Loucy (cell line): ENCODE measurements around the gene BHLHE23.

Experiments used
- H2AFZ ChIP-seq: fragments of 200-600 bp; sonication (generic); 2 replicates; pipeline ENCODE4 v1.6.0; 2016; ENCODE audit warnings: antibody characterized with exemption, mild to moderate bottlenecking, low read length, moderate library complexity
- H3F3A ChIP-seq: fragments of 200-600 bp; 2 replicates; pipeline ENCODE4 v1.6.0; 2016; ENCODE audit warnings: antibody characterized with exemption, low read depth, mild to moderate bottlenecking
- H3K27me3 ChIP-seq: fragments of 200-600 bp; sonication (generic); 2 replicates; pipeline ENCODE4 v1.6.1; 2014; ENCODE audit warnings: low read length, mild to moderate bottlenecking; ENCODE audit not compliant: insufficient read depth, poor library complexity, severe bottlenecking
- H3K36me3 ChIP-seq: fragments of 200-600 bp; sonication (generic); 2 replicates; pipeline ENCODE4 v1.6.1; 2016; ENCODE audit warnings: low read length; ENCODE audit not compliant: insufficient read depth
- H3K4me1 ChIP-seq: fragments of 200-600 bp; sonication (generic); 2 replicates; pipeline ENCODE4 v1.5.1; 2014; ENCODE audit warnings: low read length, mild to moderate bottlenecking; ENCODE audit not compliant: insufficient read depth, poor library complexity, severe bottlenecking
- H3K4me2 ChIP-seq: fragments of 200-600 bp; sonication (generic); 2 replicates; pipeline ENCODE4 v1.6.0; 2014; ENCODE audit warnings: antibody characterized with exemption, low read length, low read depth, mild to moderate bottlenecking; ENCODE audit not compliant: poor library complexity, severe bottlenecking
- H3K4me3 ChIP-seq: fragments of 200-600 bp; sonication (generic); 2 replicates; pipeline ENCODE4 v1.5.1; 2014; ENCODE audit warnings: low read length, mild to moderate bottlenecking, mixed read lengths; ENCODE audit not compliant: poor library complexity, severe bottlenecking
- H3K79me2 ChIP-seq: fragments of 200-600 bp; sonication (generic); 2 replicates; pipeline ENCODE4 v1.6.1; 2014; ENCODE audit warnings: low read length; ENCODE audit not compliant: insufficient read depth
- H3K9ac ChIP-seq: fragments of 200-600 bp; sonication (generic); 2 replicates; pipeline ENCODE4 v1.6.0; 2014; ENCODE audit warnings: mild to moderate bottlenecking, low read depth, low read length, moderate library complexity; ENCODE audit not compliant: poor library complexity, severe bottlenecking
- H3K9me2 ChIP-seq: fragments of 200-600 bp; sonication (generic); replicated peaks from 2 replicates; pipeline ENCODE4 v1.6.1; 2016; ENCODE audit warnings: low read depth, low read length, mixed read lengths
- H3K9me3 ChIP-seq: fragments of 200-600 bp; sonication (generic); 2 replicates; pipeline ENCODE4 v1.6.1; 2014; ENCODE audit warnings: mild to moderate bottlenecking, antibody characterized with exemption, low read length, low read depth; ENCODE audit not compliant: insufficient read depth
- H4K20me1 ChIP-seq: fragments of 200-600 bp; sonication (generic); 2 replicates; pipeline ENCODE4 v1.6.0; 2014; ENCODE audit warnings: antibody characterized with exemption, low read length, mild to moderate bottlenecking; ENCODE audit not compliant: insufficient read depth, poor library complexity, severe bottlenecking
- EZH2phosphoT487 ChIP-seq: fragments of 200-600 bp; IDR thresholded peaks from 2 replicates; pipeline ENCODE4 v1.6.1; 2018; ENCODE audit warnings: antibody characterized with exemption, mild to moderate bottlenecking, moderate library complexity, borderline replicate concordance
- TF ChIP-seq, protein P1 (sequence below): fragments of 200-600 bp; sonication (generic); conservative IDR thresholded peaks from 2 replicates; pipeline ENCODE4 v1.5.1; 2014; ENCODE audit warnings: mild to moderate bottlenecking, antibody characterized with exemption, low read length

The BHLHE23 gene

DNA sequence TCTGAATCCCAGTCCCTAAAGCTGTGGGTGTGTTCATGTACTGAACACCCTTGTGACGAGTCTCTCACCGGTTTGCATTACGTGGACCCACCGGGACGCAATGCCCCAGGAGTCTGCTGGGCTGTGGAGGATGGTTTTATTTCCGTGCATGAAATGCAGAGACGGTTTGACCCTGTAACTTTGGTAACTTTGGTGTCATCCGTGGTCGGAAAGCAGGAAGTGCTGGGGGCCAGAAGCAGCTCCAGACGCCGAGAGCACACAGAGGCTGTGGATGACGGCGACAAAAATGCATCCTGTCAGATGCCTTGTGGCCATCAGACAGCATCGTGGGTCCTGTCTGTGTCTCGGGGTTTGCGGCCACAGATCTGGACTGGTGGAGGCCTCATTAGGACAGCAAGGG is 7.2 kb downstream of the BHLHE23 start:
- Histone ChIP-seq H3K36me3 (no peaks in the 10 kb centered on the region), H3K9me2 (no peaks in the 10 kb centered on the region), H4K20me1 (peaks cover 6% of the 10 kb centered on the region), H3K4me1 (peaks cover 50% of the 10 kb centered on the region), H3K9me3 (no peaks in the 10 kb centered on the region), H3K4me2 (peak overlapping the region; percentile 69), H3K27me3 (peaks cover 2% of the 10 kb centered on the region), H2AFZ (peak overlapping the region; percentile 38), H3K79me2 (peaks cover 33% of the 10 kb centered on the region), H3K4me3 (peak overlapping the region; percentile 62), H3F3A (peaks cover 10% of the 10 kb centered on the region; the same call in 1 of the 2 replicates), H3K9ac (peak overlapping the region; percentile 57)
- TF ChIP-seq, protein P1, sequence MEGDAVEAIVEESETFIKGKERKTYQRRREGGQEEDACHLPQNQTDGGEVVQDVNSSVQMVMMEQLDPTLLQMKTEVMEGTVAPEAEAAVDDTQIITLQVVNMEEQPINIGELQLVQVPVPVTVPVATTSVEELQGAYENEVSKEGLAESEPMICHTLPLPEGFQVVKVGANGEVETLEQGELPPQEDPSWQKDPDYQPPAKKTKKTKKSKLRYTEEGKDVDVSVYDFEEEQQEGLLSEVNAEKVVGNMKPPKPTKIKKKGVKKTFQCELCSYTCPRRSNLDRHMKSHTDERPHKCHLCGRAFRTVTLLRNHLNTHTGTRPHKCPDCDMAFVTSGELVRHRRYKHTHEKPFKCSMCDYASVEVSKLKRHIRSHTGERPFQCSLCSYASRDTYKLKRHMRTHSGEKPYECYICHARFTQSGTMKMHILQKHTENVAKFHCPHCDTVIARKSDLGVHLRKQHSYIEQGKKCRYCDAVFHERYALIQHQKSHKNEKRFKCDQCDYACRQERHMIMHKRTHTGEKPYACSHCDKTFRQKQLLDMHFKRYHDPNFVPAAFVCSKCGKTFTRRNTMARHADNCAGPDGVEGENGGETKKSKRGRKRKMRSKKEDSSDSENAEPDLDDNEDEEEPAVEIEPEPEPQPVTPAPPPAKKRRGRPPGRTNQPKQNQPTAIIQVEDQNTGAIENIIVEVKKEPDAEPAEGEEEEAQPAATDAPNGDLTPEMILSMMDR: no peak
- no peak for TF ChIP-seq EZH2phosphoT487

DNA sequence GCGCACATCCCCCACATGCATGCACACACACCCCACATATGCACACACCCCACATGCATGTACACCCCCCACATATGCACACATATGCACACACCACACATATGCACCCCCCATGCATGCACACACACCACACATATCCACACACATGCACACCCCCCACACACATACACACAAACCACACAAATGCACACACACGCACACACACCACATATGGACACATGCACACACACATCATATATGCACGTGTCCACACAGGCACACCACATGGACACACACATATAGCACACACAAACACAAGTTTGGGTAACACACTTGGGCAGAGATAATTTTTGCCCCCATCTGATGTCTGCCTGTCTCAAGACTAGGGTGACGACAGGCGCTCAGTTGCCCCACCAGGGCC is 8.3 kb downstream of the BHLHE23 start:
- no peak overlapping the region for H2AFZ ChIP-seq
- peaks cover 40% of the 10 kb centered on the region for H3K4me1 ChIP-seq
- peak overlapping the region; percentile 57 for H3K9ac ChIP-seq
- peak overlapping the region; percentile 69 for H3K4me2 ChIP-seq
- TF ChIP-seq, protein P1: no peak
- no peak for TF ChIP-seq EZH2phosphoT487
- no peaks in the 10 kb centered on the region for H3K9me2 ChIP-seq
- no peaks in the 10 kb centered on the region for H3K27me3 ChIP-seq
- peak overlapping the region; percentile 62 for H3K4me3 ChIP-seq
- no peaks in the 10 kb centered on the region for H4K20me1 ChIP-seq
- H3F3A ChIP-seq: peaks cover 10% of the 10 kb centered on the region; the same call in 1 of the 2 replicates
- H3K9me3 ChIP-seq: no peaks in the 10 kb centered on the region
- H3K79me2 ChIP-seq: peaks cover 23% of the 10 kb centered on the region; the same call in 1 of the 2 replicates
- H3K36me3 ChIP-seq: no peaks in the 10 kb centered on the region

DNA sequence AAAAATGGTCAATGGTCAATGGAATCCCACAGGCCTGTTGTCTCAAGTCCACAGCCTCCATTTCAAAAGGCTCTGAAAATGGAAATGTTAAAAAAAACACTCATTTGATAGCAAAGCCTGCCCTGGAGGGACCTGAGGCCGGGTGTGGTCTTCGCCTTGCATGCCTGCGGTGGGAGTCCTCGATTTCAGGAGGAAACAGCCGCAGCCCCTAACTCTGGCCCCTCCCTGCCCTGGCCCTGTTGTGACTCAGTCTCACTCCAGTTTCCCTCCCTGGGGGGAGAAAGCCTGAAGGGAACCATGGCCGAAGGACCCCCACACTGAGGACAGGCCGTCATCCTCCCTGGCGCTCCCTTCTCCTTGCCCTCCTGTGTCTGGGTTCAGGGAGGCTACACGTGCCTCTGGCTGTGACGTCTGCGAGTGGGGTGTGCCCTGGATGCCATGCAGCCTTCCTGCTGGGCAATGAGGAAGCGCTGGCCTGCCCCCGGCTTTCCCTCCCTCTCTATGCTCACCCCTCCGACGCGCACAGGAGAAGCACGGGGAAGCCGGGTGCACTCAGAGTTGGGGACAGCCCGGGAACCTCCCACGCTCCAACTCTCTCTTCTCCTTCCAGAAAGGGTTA is 9.2 kb downstream of the BHLHE23 start:
- no peaks in the 10 kb centered on the region for H3K9me3 ChIP-seq
- no peak overlapping the region for H3K9ac ChIP-seq
- H3K27me3 ChIP-seq: no peaks in the 10 kb centered on the region
- H3K9me2 ChIP-seq: no peaks in the 10 kb centered on the region
- no peak overlapping the region for H3K4me2 ChIP-seq
- H3F3A ChIP-seq: peaks cover 10% of the 10 kb centered on the region; the same call in 1 of the 2 replicates
- no peaks in the 10 kb centered on the region for H3K36me3 ChIP-seq
- peaks cover 13% of the 10 kb centered on the region; the same call in 1 of the 2 replicates for H3K79me2 ChIP-seq
- H3K4me3 ChIP-seq: no peak overlapping the region
- no peak for TF ChIP-seq EZH2phosphoT487
- TF ChIP-seq, protein P1: no peak
- H4K20me1 ChIP-seq: no peaks in the 10 kb centered on the region
- H3K4me1 ChIP-seq: peaks cover 40% of the 10 kb centered on the region
- no peak overlapping the region for H2AFZ ChIP-seq
